ENCODE measurements around the gene PRDM7. TPM values are rescaled to one million over a fixed set of nuclear protein-coding genes. Genes with fewer than 3 reads are reported as not detected.

The PRDM7 gene
- total and polyA plus RNA-seq, 9 of the 15 experiments (the other 6 are each of a cell fraction or from before 2014, with no cell fraction given) = not detected

GRCh38 chr16:90046971-90047713 is 30.0 kb downstream of the PRDM7 start (continued):
- TF ChIP-seq SMAD4 (CRISPR knock-in tag; conservative IDR thresholded peaks at IDR 0.05) = 0 out of 2 replicates have a peak, but pooled peaks have one; percentile 46
- 0 out of 2 replicates have a peak, but pooled peaks have one; percentile 20 for TF ChIP-seq MEF2D (tag; conservative IDR thresholded peaks at IDR 0.05; ENCODE audit: low read depth)
- TF ChIP-seq ZNF561 (CRISPR knock-in tag; conservative IDR thresholded peaks at IDR 0.05) = no peak
- TF ChIP-seq ADNP (tag; IDR thresholded peaks at IDR 0.05) = no peak
- peak; percentile 33; the same call in 1 of the 2 replicates for TF ChIP-seq GABPA (tag; conservative IDR thresholded peaks at IDR 0.05; ENCODE audit: low read depth)
- peak; percentile 77 for TF ChIP-seq RBFOX2 (IDR thresholded peaks at IDR 0.05; ENCODE audit: low read depth, low read length)
- TF ChIP-seq CTBP1 (IDR thresholded peaks at IDR 0.05; ENCODE audit: borderline replicate concordance) = no peak; the same call in 1 of the 2 replicates
- TF ChIP-seq MYC (IDR thresholded peaks at IDR 0.05; ENCODE audit: low read depth, low read length) = peak; percentile 64
- TF ChIP-seq MYC (CRISPR knock-in tag; IDR thresholded peaks at IDR 0.05; ENCODE audit: borderline replicate concordance, low read depth) = peak; percentile 79; the same call in 1 of the 2 replicates
- TF ChIP-seq ARID3B (CRISPR knock-in tag; IDR thresholded peaks at IDR 0.05; ENCODE audit: borderline replicate concordance) = no peak
- no peak for TF ChIP-seq CC2D1A (IDR thresholded peaks at IDR 0.05)
- TF ChIP-seq MTA1 (IDR thresholded peaks at IDR 0.05; ENCODE audit: borderline replicate concordance) = no peak
- TF ChIP-seq ZNF41 (CRISPR knock-in tag; conservative IDR thresholded peaks at IDR 0.05) = no peak
- TF ChIP-seq JUND (IDR thresholded peaks at IDR 0.05; ENCODE audit: borderline replicate concordance, low read depth, low read length) = no peak
- no peak for TF ChIP-seq JUND (tag; IDR thresholded peaks at IDR 0.05; ENCODE audit: borderline replicate concordance, low read depth, low read length)
- TF ChIP-seq SUPT5H (IDR thresholded peaks at IDR 0.05) = peak; percentile 49; the same call in 1 of the 2 replicates
- no peak for TF ChIP-seq ZFPM2 (CRISPR knock-in tag; IDR thresholded peaks at IDR 0.05)
- TF ChIP-seq HNRNPL (IDR thresholded peaks at IDR 0.05; ENCODE audit: low read depth, low read length) = 0 out of 2 replicates have a peak, but pooled peaks have one; percentile 65
- TF ChIP-seq ZBTB49 (CRISPR knock-in tag; IDR thresholded peaks at IDR 0.05; ENCODE audit: borderline replicate concordance) = no peak
- no peak for TF ChIP-seq KDM4B (IDR thresholded peaks at IDR 0.05; ENCODE audit: borderline replicate concordance in 2 of 2, low read depth in 1 of 2)
- TF ChIP-seq ZZZ3 (IDR thresholded peaks at IDR 0.05) = no peak
- no peak for TF ChIP-seq ZNF277 (CRISPR knock-in tag; IDR thresholded peaks at IDR 0.05; ENCODE audit: borderline replicate concordance)
- TF ChIP-seq EHMT2 (IDR thresholded peaks at IDR 0.05) = no peak
- no peak for TF ChIP-seq GATAD2B (IDR thresholded peaks at IDR 0.05; ENCODE audit: borderline replicate concordance)

Measured in K562 (cell line).